Measurements from ENCODE around the gene TFF3.
A peak's percentile ranks its signal among the peaks of the same experiment; 100 is the strongest.

Gene TFF3, protein sequence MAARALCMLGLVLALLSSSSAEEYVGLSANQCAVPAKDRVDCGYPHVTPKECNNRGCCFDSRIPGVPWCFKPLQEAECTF

DNA sequence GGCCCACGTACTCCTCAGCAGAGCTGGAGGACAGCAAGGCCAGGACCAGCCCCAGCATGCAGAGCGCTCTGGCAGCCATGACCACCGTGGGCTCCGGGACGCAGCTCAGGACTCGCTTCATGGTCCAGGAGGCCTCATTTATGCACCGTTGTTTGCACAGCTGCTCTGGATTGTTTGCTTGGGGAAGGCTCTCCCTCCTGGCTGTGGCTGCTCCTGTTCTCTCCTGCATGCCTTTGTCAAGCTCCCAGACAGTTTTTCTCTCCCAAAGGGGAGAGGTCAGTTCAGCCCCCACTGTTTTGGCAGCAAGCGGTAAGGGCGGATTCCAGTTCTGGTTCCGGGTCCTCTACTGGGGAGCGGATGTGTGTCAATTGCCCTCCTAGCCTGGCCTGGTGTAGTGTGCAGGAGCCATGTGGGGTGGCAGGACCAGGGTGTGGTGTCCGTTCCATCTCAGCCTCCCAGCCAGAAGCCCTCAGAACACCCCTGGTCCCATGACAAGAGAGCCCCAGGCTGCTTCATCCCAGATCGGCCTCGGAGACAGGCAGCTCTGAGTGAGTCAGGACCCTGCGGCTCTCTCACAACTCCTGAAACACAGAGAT, at the start of gene TFF3:
Gene TFF3 (minus strand): TSS at position 114 of the 596 bp plus-strand sequence. CDS start 35 bp downstream, at position 79.
- Histone ChIP-seq H3K9me3 (ENCODE audit: insufficient read depth, low read length) (no peaks in the 10 kb centered on the region), H3K4me1 (ENCODE audit: insufficient read depth, insufficient read length) (peaks cover 63% of the 10 kb centered on the region), H3K27me3 (ENCODE audit: insufficient read depth, insufficient read length) (peaks cover 3% of the 10 kb centered on the region), H3K36me3 (ENCODE audit: insufficient read depth, insufficient read length, low read length) (no peaks in the 10 kb centered on the region), H3K9ac (ENCODE audit: insufficient read length, low read depth) (peak within 1 kb of the TSS; percentile 25), H3K4me3 (ENCODE audit: insufficient read length, low read depth) (no peak within 1 kb of the TSS)
- no peak for DNase-seq (ENCODE audit: low read depth, low spot score)
- TF ChIP-seq SUZ12 (IDR thresholded peaks at IDR 0.05; ENCODE audit: extremely low read depth, insufficient read depth, insufficient read length) (no peak), YY1 (IDR thresholded peaks at IDR 0.05; ENCODE audit: insufficient read depth, insufficient read length) (no peak)

- DNase-seq (ENCODE audit: low read depth, low spot score): no peak
- TF ChIP-seq YY1 (IDR thresholded peaks at IDR 0.05; ENCODE audit: insufficient read depth, insufficient read length) (no peak), SUZ12 (IDR thresholded peaks at IDR 0.05; ENCODE audit: extremely low read depth, insufficient read depth, insufficient read length) (no peak), ZNF274 (IDR thresholded peaks at IDR 0.05; ENCODE audit: low read depth, low read length) (no peak)
- no peak overlapping the region for H3K4me3 ChIP-seq (ENCODE audit: insufficient read length, low read depth)
These were observed 49.2 kb upstream of the TFF3 start for GRCh38 chr21:42364304-42364865.

DNA sequence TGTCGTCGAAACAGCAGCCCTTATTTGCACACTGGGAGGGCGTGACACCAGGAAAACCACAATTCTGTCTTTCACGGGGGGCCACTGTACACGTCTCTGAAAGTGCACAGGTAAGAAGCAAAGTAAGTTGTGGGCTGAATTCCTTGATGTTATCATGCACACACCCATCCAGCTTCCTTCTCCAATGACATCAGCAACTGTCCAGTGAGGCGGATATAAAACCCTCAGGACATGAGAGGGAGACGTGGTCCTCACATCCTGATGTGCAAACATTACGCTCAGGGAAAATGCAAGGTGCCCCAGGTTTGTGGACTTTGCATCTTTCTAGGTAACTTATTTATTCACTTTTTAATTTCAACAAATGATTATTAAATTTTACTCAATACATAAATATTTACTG, 48.1 kb upstream of the TFF3 start:
- Histone ChIP-seq H3K36me3 (ENCODE audit: insufficient read depth, insufficient read length, low read length) (no peaks in the 10 kb centered on the region), H3K4me3 (ENCODE audit: insufficient read length, low read depth) (no peak overlapping the region), H3K4me1 (ENCODE audit: insufficient read depth, insufficient read length) (peaks cover 16% of the 10 kb centered on the region), H3K9ac (ENCODE audit: insufficient read length, low read depth) (no peak overlapping the region), H3K27me3 (ENCODE audit: insufficient read depth, insufficient read length) (no peaks in the 10 kb centered on the region), H3K9me3 (ENCODE audit: insufficient read depth, low read length) (peaks cover 8% of the 10 kb centered on the region; the same call in 1 of the 2 replicates)
- no peak for DNase-seq (ENCODE audit: low read depth, low spot score)
- TF ChIP-seq SUZ12 (IDR thresholded peaks at IDR 0.05; ENCODE audit: extremely low read depth, insufficient read depth, insufficient read length) (no peak), ZNF274 (IDR thresholded peaks at IDR 0.05; ENCODE audit: low read depth, low read length) (no peak), YY1 (IDR thresholded peaks at IDR 0.05; ENCODE audit: insufficient read depth, insufficient read length) (no peak)

More at GRCh38 chr21:42364304-42364865, 49.2 kb upstream of the TFF3 start:
- H3K36me3 ChIP-seq (ENCODE audit: insufficient read depth, insufficient read length, low read length): no peaks in the 10 kb centered on the region
- no peaks in the 10 kb centered on the region for H3K27me3 ChIP-seq (ENCODE audit: insufficient read depth, insufficient read length)
- H3K9me3 ChIP-seq (ENCODE audit: insufficient read depth, low read length): peaks cover 8% of the 10 kb centered on the region; the same call in 1 of the 2 replicates
- H3K4me1 ChIP-seq (ENCODE audit: insufficient read depth, insufficient read length): peaks cover 16% of the 10 kb centered on the region
- no peak overlapping the region for H3K9ac ChIP-seq (ENCODE audit: insufficient read length, low read depth)

DNA sequence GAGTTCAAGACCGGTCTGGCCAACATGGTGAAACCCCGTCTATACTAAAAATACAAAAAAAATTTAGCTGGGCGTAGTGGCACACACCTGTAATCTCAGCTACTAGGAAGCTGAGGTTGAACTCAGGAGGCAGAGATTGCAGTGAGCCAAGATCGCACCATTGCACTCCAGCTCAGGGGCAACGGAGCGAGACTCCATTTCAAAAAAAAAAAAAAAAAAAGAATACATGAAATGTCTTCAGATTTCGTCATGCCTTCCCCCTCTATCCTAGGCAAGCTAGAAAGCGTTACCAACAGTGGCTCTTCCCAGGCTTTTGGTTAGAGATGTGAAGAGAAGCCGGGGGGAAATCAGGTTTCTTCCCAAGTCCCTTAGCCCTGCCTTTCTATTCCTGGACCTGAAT, 47.5 kb upstream of the TFF3 start:
- Histone ChIP-seq H3K36me3 (ENCODE audit: insufficient read depth, insufficient read length, low read length) (no peaks in the 10 kb centered on the region), H3K4me3 (ENCODE audit: insufficient read length, low read depth) (no peak overlapping the region), H3K9me3 (ENCODE audit: insufficient read depth, low read length) (peaks cover 8% of the 10 kb centered on the region; the same call in 1 of the 2 replicates), H3K4me1 (ENCODE audit: insufficient read depth, insufficient read length) (peaks cover 16% of the 10 kb centered on the region), H3K27me3 (ENCODE audit: insufficient read depth, insufficient read length) (no peaks in the 10 kb centered on the region), H3K9ac (ENCODE audit: insufficient read length, low read depth) (no peak overlapping the region)
- no peak for DNase-seq (ENCODE audit: low read depth, low spot score)
- no peak for TF ChIP-seq YY1 (IDR thresholded peaks at IDR 0.05; ENCODE audit: insufficient read depth, insufficient read length)
- TF ChIP-seq SUZ12 (IDR thresholded peaks at IDR 0.05; ENCODE audit: extremely low read depth, insufficient read depth, insufficient read length): no peak
- no peak for TF ChIP-seq ZNF274 (IDR thresholded peaks at IDR 0.05; ENCODE audit: low read depth, low read length)

GRCh38 chr21:42362198-42362597, 47.0 kb upstream of the TFF3 start:
- no peak for DNase-seq (ENCODE audit: low read depth, low spot score)
- Histone ChIP-seq H3K9me3 (ENCODE audit: insufficient read depth, low read length) (peaks cover 8% of the 10 kb centered on the region; the same call in 1 of the 2 replicates), H3K36me3 (ENCODE audit: insufficient read depth, insufficient read length, low read length) (no peaks in the 10 kb centered on the region), H3K4me3 (ENCODE audit: insufficient read length, low read depth) (no peak overlapping the region), H3K4me1 (ENCODE audit: insufficient read depth, insufficient read length) (peaks cover 16% of the 10 kb centered on the region), H3K27me3 (ENCODE audit: insufficient read depth, insufficient read length) (no peaks in the 10 kb centered on the region), H3K9ac (ENCODE audit: insufficient read length, low read depth) (no peak overlapping the region)
- TF ChIP-seq SUZ12 (IDR thresholded peaks at IDR 0.05; ENCODE audit: extremely low read depth, insufficient read depth, insufficient read length) (no peak), ZNF274 (IDR thresholded peaks at IDR 0.05; ENCODE audit: low read depth, low read length) (no peak), YY1 (IDR thresholded peaks at IDR 0.05; ENCODE audit: insufficient read depth, insufficient read length) (no peak)

DNA sequence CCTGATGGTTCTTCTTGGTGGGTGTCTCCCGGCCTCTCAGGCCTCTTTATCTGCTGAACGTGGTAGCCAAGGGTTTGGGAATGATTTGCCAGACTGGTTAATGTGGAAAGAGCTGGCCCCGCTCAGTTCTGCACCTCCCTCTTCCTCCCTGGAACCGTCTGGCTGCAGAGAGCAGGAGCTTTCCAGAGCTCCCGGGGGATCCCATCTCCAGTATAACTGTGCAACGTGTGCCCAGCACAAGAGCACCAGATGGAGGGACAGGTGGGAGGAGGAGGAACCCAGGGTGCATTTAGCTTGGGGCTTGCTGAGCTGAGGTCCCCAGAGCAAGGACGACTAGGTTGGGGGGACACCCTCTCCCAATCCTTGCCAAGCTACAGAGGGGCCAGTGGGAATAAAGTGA, 46.1 kb upstream of the TFF3 start:
- Histone ChIP-seq H3K4me1 (ENCODE audit: insufficient read depth, insufficient read length) (peaks cover 16% of the 10 kb centered on the region), H3K27me3 (ENCODE audit: insufficient read depth, insufficient read length) (no peaks in the 10 kb centered on the region), H3K36me3 (ENCODE audit: insufficient read depth, insufficient read length, low read length) (no peaks in the 10 kb centered on the region), H3K9ac (ENCODE audit: insufficient read length, low read depth) (no peak overlapping the region), H3K4me3 (ENCODE audit: insufficient read length, low read depth) (no peak overlapping the region), H3K9me3 (ENCODE audit: insufficient read depth, low read length) (peaks cover 8% of the 10 kb centered on the region; the same call in 1 of the 2 replicates)
- no peak for DNase-seq (ENCODE audit: low read depth, low spot score)
- TF ChIP-seq YY1 (IDR thresholded peaks at IDR 0.05; ENCODE audit: insufficient read depth, insufficient read length) (no peak), ZNF274 (IDR thresholded peaks at IDR 0.05; ENCODE audit: low read depth, low read length) (no peak), SUZ12 (IDR thresholded peaks at IDR 0.05; ENCODE audit: extremely low read depth, insufficient read depth, insufficient read length) (no peak)

DNA sequence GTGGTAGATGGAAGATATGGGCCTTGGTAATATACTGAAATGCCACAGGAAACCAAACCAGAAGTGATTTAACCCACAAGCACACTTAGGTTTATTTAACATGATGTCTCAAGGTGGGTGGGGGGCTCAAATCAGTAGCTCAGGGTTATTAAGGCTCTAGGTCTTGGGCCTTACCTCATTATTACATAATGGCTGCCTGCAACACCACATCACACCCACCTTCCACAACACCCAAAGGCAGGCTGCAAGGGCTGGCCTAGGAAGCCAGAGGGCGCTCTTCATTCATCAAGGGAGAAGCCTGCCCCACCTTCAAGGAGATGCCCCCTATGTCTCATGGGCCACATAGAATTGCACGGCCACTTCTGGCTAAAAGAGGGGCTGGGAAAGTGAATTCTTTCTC, 45.1 kb upstream of the TFF3 start:
- H3K27me3 ChIP-seq (ENCODE audit: insufficient read depth, insufficient read length): no peaks in the 10 kb centered on the region
- no peaks in the 10 kb centered on the region for H3K36me3 ChIP-seq (ENCODE audit: insufficient read depth, insufficient read length, low read length)
- peak; percentile 36 for DNase-seq (ENCODE audit: low read depth, low spot score)

More for the DNA sequence above, 45.1 kb upstream of the TFF3 start:
- no peak overlapping the region for H3K4me3 ChIP-seq (ENCODE audit: insufficient read length, low read depth)
- H3K4me1 ChIP-seq (ENCODE audit: insufficient read depth, insufficient read length): peaks cover 8% of the 10 kb centered on the region
- TF ChIP-seq ZNF274 (IDR thresholded peaks at IDR 0.05; ENCODE audit: low read depth, low read length) (no peak), SUZ12 (IDR thresholded peaks at IDR 0.05; ENCODE audit: extremely low read depth, insufficient read depth, insufficient read length) (no peak), YY1 (IDR thresholded peaks at IDR 0.05; ENCODE audit: insufficient read depth, insufficient read length) (no peak)
- H3K9ac ChIP-seq (ENCODE audit: insufficient read length, low read depth): no peak overlapping the region
- H3K9me3 ChIP-seq (ENCODE audit: insufficient read depth, low read length): peaks cover 8% of the 10 kb centered on the region; the same call in 1 of the 2 replicates

Measured in NT2/D1 (cell line).